K562 (cell line): ENCODE results near the gene SLC16A10. TPM values are rescaled to one million over a fixed set of nuclear protein-coding genes. Genes with fewer than 3 reads are reported as not detected.

Experiments
- BRD4 ChIP-seq: fragments of 200-600 bp; sonication (generic); IDR thresholded peaks from 2 replicates; pipeline ENCODE4 v1.6.1; 2017; ENCODE audit warnings: inconsistent platforms
- ELF1 ChIP-seq: fragments of 200-800 bp; sonication (Bioruptor generic); IDR thresholded peaks from 2 replicates; pipeline ENCODE4 v1.6.1; 2016; ENCODE audit warnings: missing genetic modification characterization, missing compliant biosample characterization
- ESRRA ChIP-seq: fragments of 450-650 bp; IDR thresholded peaks from 2 replicates; pipeline ENCODE4 v1.6.1; 2014; ENCODE audit warnings: low read depth, mild to moderate bottlenecking, moderate library complexity, borderline replicate concordance
- ETS2 ChIP-seq: IDR thresholded peaks from 2 replicates; pipeline ENCODE4 v1.6.1; 2016; ENCODE audit warnings: borderline replicate concordance, missing genetic modification characterization, mild to moderate bottlenecking, moderate library complexity, missing compliant biosample characterization; ENCODE audit not compliant: poor library complexity, severe bottlenecking
- FOXP1 ChIP-seq: sonication (generic); formaldehyde crosslinking; IDR thresholded peaks from 2 replicates; pipeline ENCODE4 v1.8.0; 2022; ENCODE audit warnings: mild to moderate bottlenecking, missing genetic modification reagents
- HCFC1 ChIP-seq: IDR thresholded peaks from 2 replicates; pipeline ENCODE4 v1.6.1; 2012; ENCODE audit warnings: low read depth, low read length, improper control_type of control experiment
- ILK ChIP-seq: fragments of 450-650 bp; IDR thresholded peaks from 2 replicates; pipeline ENCODE4 v1.6.1; 2016; ENCODE audit warnings: missing genetic modification characterization, low read depth, mild to moderate bottlenecking, missing compliant biosample characterization, moderate library complexity, borderline replicate concordance
- MTA1 ChIP-seq: fragments of 450-650 bp; IDR thresholded peaks from 2 replicates; pipeline ENCODE4 v1.6.1; 2017; ENCODE audit warnings: borderline replicate concordance
- MYC ChIP-seq, 2 experiments: fragments of 250-450 bp in 1 of 2; sonication (Bioruptor Pico) in 1 of 2; IDR thresholded peaks; 2 replicates each; pipeline versions ENCODE4 v1.5.1 to v1.6.1; 2012 to 2021; ENCODE audit warnings: low read depth in 2 of 2, borderline replicate concordance in 1 of 2, improper control_type of control experiment in 1 of 2, low read length in 1 of 2, mild to moderate bottlenecking in 1 of 2, moderate library complexity in 1 of 2
- NCOA4 ChIP-seq: fragments of 450-650 bp; IDR thresholded peaks from 2 replicates; pipeline ENCODE4 v1.6.1; 2018; ENCODE audit warnings: mild to moderate bottlenecking; ENCODE audit not compliant: partially characterized antibody
- NRF1 ChIP-seq, 2 experiments: fragments of 450-650 bp; IDR thresholded peaks in 1 of 2; conservative IDR thresholded peaks in 1 of 2; 2 replicates each; pipeline ENCODE4 v1.6.1; 2014; ENCODE audit warnings: mild to moderate bottlenecking in 2 of 2
- PML ChIP-seq: IDR thresholded peaks from 2 replicates; pipeline ENCODE4 v1.6.1; 2012; ENCODE audit warnings: low read length, inconsistent platforms
- POLR3A ChIP-seq: IDR thresholded peaks from 2 replicates; pipeline ENCODE4 v1.6.1; 2011; ENCODE audit warnings: borderline replicate concordance, mild to moderate bottlenecking, moderate library complexity; ENCODE audit not compliant: insufficient read length, insufficient read depth; ENCODE audit errors: extremely low read depth
- SIRT6 ChIP-seq: IDR thresholded peaks from one replicate; pipeline ENCODE4 v1.6.1; 2012; ENCODE audit warnings: low read depth, mild to moderate bottlenecking, control low read depth, inconsistent platforms, low read length, moderate library complexity
- ZNF146 ChIP-seq: IDR thresholded peaks from one replicate; pipeline ENCODE4 v1.6.1; 2018; ENCODE audit warnings: missing compliant biosample characterization; ENCODE audit not compliant: unreplicated experiment
- ZNF551 ChIP-seq: fragments of 250-450 bp; sonication (Bioruptor Pico); IDR thresholded peaks from 2 replicates; pipeline ENCODE4 v1.5.0; 2021; ENCODE audit warnings: mild to moderate bottlenecking, moderate library complexity
- ZNF76 ChIP-seq: fragments of 250-450 bp; sonication (Bioruptor Pico); IDR thresholded peaks from 2 replicates; pipeline ENCODE4 v1.4.0; 2020; ENCODE audit warnings: mild to moderate bottlenecking, moderate library complexity, borderline replicate concordance
- ZNF830 ChIP-seq: fragments of 250-450 bp; sonication (Bioruptor Pico); IDR thresholded peaks from 2 replicates; pipeline ENCODE4 v1.5.0; 2021; ENCODE audit warnings: mild to moderate bottlenecking
- polyA plus RNA-seq, 8 experiments: library from polyadenylated mRNA; depleted of rRNA in 4 of 8; stranded (reverse) in 5 of 8; unstranded in 3 of 8; fragments of >200 nt; fragmentation: Nextera tagmentation in 2 of 8; fragmentation: Illumina TruSeq in 1 of 8; extraction: Ambion mirVana in 2 of 8; extraction: Trizol in 1 of 8; gene quantifications; 2 replicates each; pipeline versions ENCODE4 v1.2.1 to v1.2.3, GENCODE V29; 2011 to 2014; ENCODE audit warnings: inconsistent platforms in 1 of 8, missing spikeins in 1 of 8
- total RNA-seq, 7 experiments: library from RNA; depleted of rRNA in 6 of 7; stranded (reverse); fragments of >200 nt in 6 of 7; fragmentation: Illumina TruSeq in 2 of 7; extraction: Trizol in 2 of 7; gene quantifications; 2 replicates each; pipeline versions ENCODE4 v1.2.1 to v1.2.3, GENCODE V29; 2011 to 2021; ENCODE audit warnings: low replicate concordance in 1 of 7
- TF ChIP-seq, protein P1 (sequence below), 2 experiments: fragments of 450-650 bp in 1 of 2; sonication (generic) in 1 of 2; formaldehyde crosslinking in 1 of 2; IDR thresholded peaks in 1 of 2; conservative IDR thresholded peaks in 1 of 2; 2 replicates each; pipeline versions ENCODE4 v1.6.1 to v1.8.1; 2016 to 2023; ENCODE audit warnings: mild to moderate bottlenecking in 2 of 2, moderate library complexity in 2 of 2, inconsistent platforms in 1 of 2, missing genetic modification reagents in 1 of 2
- TF ChIP-seq, protein P2 (sequence below): fragments of 450-650 bp; IDR thresholded peaks from 2 replicates; pipeline ENCODE4 v1.6.1; 2017; ENCODE audit warnings: mild to moderate bottlenecking, moderate library complexity
- TF ChIP-seq, protein P3 (sequence below), 2 experiments: fragments of 450-650 bp; conservative IDR thresholded peaks; 2 replicates each; pipeline ENCODE4 v1.6.1; 2017; ENCODE audit warnings: mild to moderate bottlenecking in 2 of 2, moderate library complexity in 2 of 2
- TF ChIP-seq, protein P4 (sequence below): sonication (generic); formaldehyde crosslinking; IDR thresholded peaks from 2 replicates; pipeline ENCODE4 v1.8.1; 2022; ENCODE audit warnings: missing genetic modification reagents

Gene SLC16A10
- total and polyA plus RNA-seq, 9 of the 15 experiments (the other 6 are each of a cell fraction or from before 2014, with no cell fraction given), result 0.02 to 0.54 (median 0.24) TPM; not detected in 4

DNA sequence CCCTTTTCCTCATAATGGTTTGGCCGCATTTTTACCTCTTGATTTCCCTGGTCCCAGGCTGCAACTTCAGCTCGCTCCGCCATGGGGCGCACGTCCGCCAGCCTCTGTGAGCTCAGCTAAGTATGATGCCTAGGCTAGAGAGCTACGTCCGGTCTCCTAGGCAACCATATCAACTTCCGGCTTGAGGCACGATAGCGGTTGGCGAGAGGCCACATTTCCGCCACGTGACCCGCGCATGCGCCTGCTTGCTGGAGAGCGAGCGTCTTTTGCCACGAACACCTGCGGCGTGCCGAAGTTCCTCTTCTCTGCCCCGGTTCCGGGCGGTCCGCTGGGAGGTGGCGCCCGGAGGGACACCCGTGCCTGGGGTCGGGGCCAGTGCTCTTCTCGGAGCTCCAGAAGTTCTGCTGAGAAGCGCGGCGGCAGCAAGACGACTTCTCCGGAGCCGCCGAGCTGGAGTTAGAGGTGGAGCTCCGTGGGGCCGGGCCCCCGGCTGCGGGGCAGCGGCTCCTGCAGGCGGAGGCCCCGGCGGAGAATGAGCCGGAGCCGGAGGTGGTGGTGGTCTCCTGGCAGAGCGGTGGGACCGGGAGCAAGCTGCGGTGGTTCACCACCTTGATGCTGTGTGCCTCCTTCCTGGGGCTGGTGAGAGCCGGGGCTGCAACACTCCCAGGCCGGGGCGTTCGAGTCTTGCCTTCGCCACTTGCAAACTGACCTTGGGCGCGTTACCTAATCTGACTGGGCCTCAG, 172.0 kb downstream of the SLC16A10 start (continued):
- TF ChIP-seq HCFC1, result peak; percentile 69
- peak; percentile 93 for TF ChIP-seq FOXP1 (CRISPR knock-in tag)
- no peak for TF ChIP-seq ZNF76
- TF ChIP-seq, protein P1, sequence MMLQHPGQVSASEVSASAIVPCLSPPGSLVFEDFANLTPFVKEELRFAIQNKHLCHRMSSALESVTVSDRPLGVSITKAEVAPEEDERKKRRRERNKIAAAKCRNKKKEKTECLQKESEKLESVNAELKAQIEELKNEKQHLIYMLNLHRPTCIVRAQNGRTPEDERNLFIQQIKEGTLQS (IDR thresholded peaks at IDR 0.05), result peak; percentile 32; the same call in 1 of the 2 replicates
- TF ChIP-seq, protein P1 (CRISPR knock-in tag; conservative IDR thresholded peaks at IDR 0.05), result peak; percentile 78
- TF ChIP-seq MTA1, result no peak
- no peak for TF ChIP-seq PML
- TF ChIP-seq, protein P2, sequence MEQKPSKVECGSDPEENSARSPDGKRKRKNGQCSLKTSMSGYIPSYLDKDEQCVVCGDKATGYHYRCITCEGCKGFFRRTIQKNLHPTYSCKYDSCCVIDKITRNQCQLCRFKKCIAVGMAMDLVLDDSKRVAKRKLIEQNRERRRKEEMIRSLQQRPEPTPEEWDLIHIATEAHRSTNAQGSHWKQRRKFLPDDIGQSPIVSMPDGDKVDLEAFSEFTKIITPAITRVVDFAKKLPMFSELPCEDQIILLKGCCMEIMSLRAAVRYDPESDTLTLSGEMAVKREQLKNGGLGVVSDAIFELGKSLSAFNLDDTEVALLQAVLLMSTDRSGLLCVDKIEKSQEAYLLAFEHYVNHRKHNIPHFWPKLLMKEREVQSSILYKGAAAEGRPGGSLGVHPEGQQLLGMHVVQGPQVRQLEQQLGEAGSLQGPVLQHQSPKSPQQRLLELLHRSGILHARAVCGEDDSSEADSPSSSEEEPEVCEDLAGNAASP, result no peak
- TF ChIP-seq ZNF551 (CRISPR knock-in tag), result no peak
- TF ChIP-seq ZNF830 (CRISPR knock-in tag), result no peak
- TF ChIP-seq ILK (tag), result no peak
- TF ChIP-seq ELF1 (tag), result peak; percentile 91
- TF ChIP-seq ETS2 (tag), result no peak
- TF ChIP-seq, protein P3, sequence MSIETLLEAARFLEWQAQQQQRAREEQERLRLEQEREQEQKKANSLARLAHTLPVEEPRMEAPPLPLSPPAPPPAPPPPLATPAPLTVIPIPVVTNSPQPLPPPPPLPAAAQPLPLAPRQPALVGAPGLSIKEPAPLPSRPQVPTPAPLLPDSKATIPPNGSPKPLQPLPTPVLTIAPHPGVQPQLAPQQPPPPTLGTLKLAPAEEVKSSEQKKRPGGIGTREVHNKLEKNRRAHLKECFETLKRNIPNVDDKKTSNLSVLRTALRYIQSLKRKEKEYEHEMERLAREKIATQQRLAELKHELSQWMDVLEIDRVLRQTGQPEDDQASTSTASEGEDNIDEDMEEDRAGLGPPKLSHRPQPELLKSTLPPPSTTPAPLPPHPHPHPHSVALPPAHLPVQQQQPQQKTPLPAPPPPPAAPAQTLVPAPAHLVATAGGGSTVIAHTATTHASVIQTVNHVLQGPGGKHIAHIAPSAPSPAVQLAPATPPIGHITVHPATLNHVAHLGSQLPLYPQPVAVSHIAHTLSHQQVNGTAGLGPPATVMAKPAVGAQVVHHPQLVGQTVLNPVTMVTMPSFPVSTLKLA (conservative IDR thresholded peaks at IDR 0.05), result peak; percentile 97 to 98
- TF ChIP-seq, protein P4, sequence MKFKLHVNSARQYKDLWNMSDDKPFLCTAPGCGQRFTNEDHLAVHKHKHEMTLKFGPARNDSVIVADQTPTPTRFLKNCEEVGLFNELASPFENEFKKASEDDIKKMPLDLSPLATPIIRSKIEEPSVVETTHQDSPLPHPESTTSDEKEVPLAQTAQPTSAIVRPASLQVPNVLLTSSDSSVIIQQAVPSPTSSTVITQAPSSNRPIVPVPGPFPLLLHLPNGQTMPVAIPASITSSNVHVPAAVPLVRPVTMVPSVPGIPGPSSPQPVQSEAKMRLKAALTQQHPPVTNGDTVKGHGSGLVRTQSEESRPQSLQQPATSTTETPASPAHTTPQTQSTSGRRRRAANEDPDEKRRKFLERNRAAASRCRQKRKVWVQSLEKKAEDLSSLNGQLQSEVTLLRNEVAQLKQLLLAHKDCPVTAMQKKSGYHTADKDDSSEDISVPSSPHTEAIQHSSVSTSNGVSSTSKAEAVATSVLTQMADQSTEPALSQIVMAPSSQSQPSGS (CRISPR knock-in tag), result no peak
- peak; percentile 98 for TF ChIP-seq ESRRA
- TF ChIP-seq POLR3A, result no peak
- no peak for TF ChIP-seq BRD4
- peak; percentile 97 for TF ChIP-seq NRF1 (conservative IDR thresholded peaks at IDR 0.05 in 1 of 2, IDR thresholded peaks at IDR 0.05 in 1 of 2)
- TF ChIP-seq NCOA4, result no peak
- TF ChIP-seq SIRT6, result no peak
- TF ChIP-seq MYC (IDR thresholded peaks at IDR 0.05; ENCODE audit: low read depth, low read length), result peak; percentile 86
- peak; percentile 73; the same call in 1 of the 2 replicates for TF ChIP-seq MYC (CRISPR knock-in tag; IDR thresholded peaks at IDR 0.05; ENCODE audit: borderline replicate concordance, low read depth)
- no peak for TF ChIP-seq ZNF146 (CRISPR knock-in tag)
